ENCODE data around the gene PADI3. TPM values are rescaled to one million over a fixed set of nuclear protein-coding genes. Genes with fewer than 3 reads are reported as not detected.

The PADI3 gene
- total and polyA plus RNA-seq, 2 of the 13 experiments (the other 11 are each of a cell fraction or from before 2014, with no cell fraction given): not detected

GRCh38 chr1:17333081-17333480, 84.2 kb downstream of the PADI3 start:
- POLR2A ChIA-PET: no interaction called here
- FAIRE-seq: no peak
- no peak overlapping the region for H3K4me3 ChIP-seq (replicated peaks in 1 of 3; ENCODE audit: insufficient read depth in 1 of 3, low read depth in 2 of 3, low read length in 3 of 3)
- WGBS (ENCODE audit: low lambda C conversion rate): 51% methylated on average over 8 of the region's 8 CpGs
- ATAC-seq: no peak
- H3K36me3 ChIP-seq (replicated peaks in 1 of 2; ENCODE audit: control insufficient read depth in 1 of 2, insufficient read depth in 2 of 2, low read length in 2 of 2): no peaks in the 10 kb centered on the region
- no peaks in the 10 kb centered on the region for H3K79me2 ChIP-seq (ENCODE audit: insufficient read depth, low read length)
- H3K27me3 ChIP-seq (ENCODE audit: control insufficient read depth in 1 of 2, insufficient read depth in 2 of 2, low read length in 2 of 2): peaks cover 1 to 10% of the 10 kb centered on the region in 2 experiments; a peak in 3 of 5 replicates
- no TSS peak for BruUV-seq (replicated peaks)
- DNase-seq (ENCODE audit: low spot score): no peak
- CTCF ChIA-PET (ENCODE audit: low intra/inter-chr PET ratio, low total read pairs): no interaction called here
- TF ChIP-seq YY1 (IDR thresholded peaks at IDR 0.05; ENCODE audit: insufficient read depth, insufficient replicate concordance, low read depth, low read length): no peak
- TF ChIP-seq ATRX (CRISPR knock-in tag; IDR thresholded peaks at IDR 0.05; ENCODE audit: borderline replicate concordance): no peak
- no peak for TF ChIP-seq ZNF232 (CRISPR knock-in tag; IDR thresholded peaks at IDR 0.05; ENCODE audit: borderline replicate concordance)
- no peak overlapping the region for H3K9ac ChIP-seq (ENCODE audit: insufficient read depth, low read depth, low read length)
- no peaks in the 10 kb centered on the region for H3K9me3 ChIP-seq (ENCODE audit: low read length)
- H3K27ac ChIP-seq (ENCODE audit: extremely low read length, insufficient read depth, low read length): no peak overlapping the region
- intact Hi-C loops (cut with micrococcal nuclease; ENCODE audit: unreplicated experiment) (no loop called here), in situ Hi-C loops (cut with HindIII; ENCODE audit: extremely low pct_ligation_motif_present, low pct_unique_long_range_greater_than_20kb) (no loop called here)
- no peak overlapping the region for H2AFZ ChIP-seq (ENCODE audit: low read length)
- no peak overlapping the region for H3K4me2 ChIP-seq (ENCODE audit: low read depth, low read length)
- H3K4me1 ChIP-seq (ENCODE audit: insufficient read depth, low read length): peaks cover 6% of the 10 kb centered on the region; the same call in 1 of the 2 replicates
- H4K20me1 ChIP-seq (ENCODE audit: insufficient read depth, low read length): 0 out of 2 replicates have a peak, but pooled peaks cover 4% of the 10 kb centered on the region

Small RNA genes within 50 kb of the gene (microRNA-seq; reads per million reads assigned to microRNA genes)
- gene MIR3972: not detected

Small RNA genes within 50 kb of the gene (small RNA-seq; reads per million reads assigned to genes)
- 0 reads per million in 3 experiments for gene MIR3972 (ENCODE audit: insufficient read depth in 2 of 3, insufficient read length in 3 of 3, low read depth in 2 of 3, low replicate concordance in 1 of 3)

Other genes starting within 250 kb of the PADI3 start
- gene ATP13A2, start 237.2 kb upstream of the PADI3 start, total RNA-seq (2016; rRNA removed; fragmentation: Illumina TruSeq; extraction: Trizol): 14.4 and 16.2 TPM in 2 replicates
- gene ATP13A2, start 237.2 kb upstream of the PADI3 start, polyA plus RNA-seq (2011; rRNA removed): 13.2 and 20.1 TPM in 2 replicates
- 142 and 174 TPM in 2 replicates for gene SDHB, start 195.1 kb upstream of the PADI3 start, total RNA-seq (2016; rRNA removed; fragmentation: Illumina TruSeq; extraction: Trizol)
- gene SDHB, start 195.1 kb upstream of the PADI3 start, polyA plus RNA-seq (2011; rRNA removed): 110 and 136 TPM in 2 replicates
- not detected in 2 replicates for gene PADI2, start 129.6 kb upstream of the PADI3 start, total RNA-seq (2016; rRNA removed; fragmentation: Illumina TruSeq; extraction: Trizol)
- not detected in 2 replicates for gene PADI2, start 129.6 kb upstream of the PADI3 start, polyA plus RNA-seq (2011; rRNA removed)
- gene PADI1, start 44.0 kb upstream of the PADI3 start, total RNA-seq (2016; rRNA removed; fragmentation: Illumina TruSeq; extraction: Trizol): not detected in 2 replicates
- not detected in 2 replicates for gene PADI1, start 44.0 kb upstream of the PADI3 start, polyA plus RNA-seq (2011; rRNA removed)
- 0.04 TPM in 1 of 2 replicates, not detected in the other for gene PADI4, start 59.1 kb downstream of the PADI3 start, total RNA-seq (2016; rRNA removed; fragmentation: Illumina TruSeq; extraction: Trizol)
- gene PADI4, start 59.1 kb downstream of the PADI3 start, polyA plus RNA-seq (2011; rRNA removed): 0.04 TPM in 1 of 2 replicates, not detected in the other
- gene PADI6, start 123.1 kb downstream of the PADI3 start, total RNA-seq (2016; rRNA removed; fragmentation: Illumina TruSeq; extraction: Trizol): not detected in 2 replicates
- gene PADI6, start 123.1 kb downstream of the PADI3 start, polyA plus RNA-seq (2011; rRNA removed): not detected in 2 replicates
- 55.8 and 58.3 TPM in 2 replicates for gene RCC2, start 190.6 kb downstream of the PADI3 start, total RNA-seq (2016; rRNA removed; fragmentation: Illumina TruSeq; extraction: Trizol)
- gene RCC2, start 190.6 kb downstream of the PADI3 start, polyA plus RNA-seq (2011; rRNA removed): 20.5 TPM in 2 replicates

Measured in HepG2 (cell line).